ENCODE measurements around the gene APLNR.

GRCh38 chr11:57255618-57256017 is 18.6 kb upstream of the APLNR start:
- no peak for TF ChIP-seq CTCF (IDR thresholded peaks at IDR 0.05)
- TF ChIP-seq ZFX (IDR thresholded peaks at IDR 0.05; ENCODE audit: borderline replicate concordance) = no peak
